Measurements from ENCODE around the gene NUP35.

NUP35 gene

DNA sequence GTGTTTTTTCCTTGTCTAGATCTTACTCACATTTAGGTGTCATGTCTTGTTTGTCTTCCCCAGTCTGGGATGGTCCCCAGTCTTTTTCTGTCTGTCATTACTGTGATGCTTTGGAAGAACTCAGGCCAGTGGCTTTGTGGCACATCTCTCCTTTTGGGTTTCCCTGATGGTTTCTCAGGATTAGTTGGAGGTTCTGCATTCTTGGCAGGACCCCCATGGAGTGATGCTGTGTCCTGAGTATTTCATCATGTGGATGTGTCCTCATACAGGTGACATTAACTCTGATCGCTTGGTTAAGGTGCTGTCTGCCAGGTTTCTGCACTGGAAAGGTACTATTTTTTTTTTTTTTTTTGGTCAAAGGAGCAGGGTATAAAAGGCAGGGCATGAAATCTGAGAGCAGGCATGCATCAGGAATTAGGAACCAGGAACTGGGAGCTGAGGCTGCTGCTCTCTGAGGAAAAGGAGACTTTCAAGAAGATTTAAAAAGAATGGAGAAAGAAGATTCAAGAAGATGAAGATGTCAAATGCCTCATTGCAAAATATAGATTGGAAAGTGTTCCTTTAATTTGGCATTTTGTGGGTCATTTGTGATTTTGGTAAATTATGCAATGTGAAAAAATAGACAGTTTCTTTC is 85.3 kb downstream of the NUP35 start:
- DNase-seq (ENCODE audit: low read depth in 2 of 2, low spot score in 1 of 2): no peak
